HG03575 (cell line): ENCODE results near the gene CHST8.
"Not testable (repeated sequence)": the region's sequence is repeated elsewhere in the genome, so short reads cannot be mapped to it uniquely, and the experiment has no call there.

ENCODE experiments used
- ATAC-seq: cut with Tn5 transposase; IDR thresholded peaks from one replicate; pipeline ENCODE4 v1.9.1; 2021; ENCODE audit not compliant: unreplicated experiment, insufficient number of reproducible peaks, low FRiP score; ENCODE audit errors: extremely low read depth

CHST8 gene

GRCh38 chr19:33811736-33812387 lies 190.1 kb downstream of the CHST8 start:
- ATAC-seq, result no peak

DNA sequence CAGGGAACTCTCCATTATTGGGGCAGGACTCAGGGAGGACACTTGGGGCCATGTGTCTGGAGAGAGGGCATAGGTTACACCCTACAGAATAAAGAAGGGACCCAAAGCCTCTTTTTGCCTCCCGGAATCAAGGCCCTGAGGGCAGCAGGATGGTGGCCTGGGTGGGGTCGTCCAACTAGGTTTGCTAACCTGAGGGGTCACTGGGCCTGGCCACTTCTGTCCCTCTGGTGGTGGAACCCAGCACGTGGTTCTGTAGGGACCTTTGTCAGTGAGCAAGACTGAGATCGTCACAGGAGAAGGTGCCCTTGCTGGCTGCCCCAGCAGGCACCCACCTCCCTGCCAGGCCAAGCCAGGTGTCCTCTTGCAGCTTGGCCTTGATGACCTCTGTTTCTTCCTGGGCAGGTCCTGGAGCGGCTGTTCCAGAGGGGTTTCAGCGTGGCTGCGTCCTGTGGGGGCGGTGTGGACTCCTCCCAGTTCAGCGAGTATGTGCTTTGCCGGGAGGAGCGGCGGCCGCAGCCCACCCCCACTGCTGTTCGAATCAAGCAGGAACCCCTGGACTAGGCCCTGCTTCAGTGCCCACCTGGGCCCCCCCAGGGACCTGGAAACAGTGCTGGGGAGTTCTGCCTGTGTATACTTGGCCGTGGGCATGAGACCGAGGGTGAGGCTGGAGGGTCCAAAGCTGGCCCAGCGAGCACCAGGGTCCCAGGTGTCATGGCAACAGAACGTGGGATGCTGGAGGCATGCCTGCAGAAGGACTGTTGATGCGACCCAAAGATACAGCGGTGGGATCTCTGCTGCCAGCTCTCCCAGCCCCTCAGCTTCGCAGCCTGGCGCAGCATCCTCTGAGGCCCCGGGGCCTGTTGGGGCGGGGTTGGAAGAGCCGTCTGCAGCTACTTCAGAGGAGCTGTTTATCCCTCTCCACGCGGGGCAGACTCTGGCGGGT lies 190.9 kb downstream of the CHST8 start:
- ATAC-seq, result no peak

GRCh38 chr19:33813391-33814101 lies 191.8 kb downstream of the CHST8 start:
- no peak for ATAC-seq

DNA sequence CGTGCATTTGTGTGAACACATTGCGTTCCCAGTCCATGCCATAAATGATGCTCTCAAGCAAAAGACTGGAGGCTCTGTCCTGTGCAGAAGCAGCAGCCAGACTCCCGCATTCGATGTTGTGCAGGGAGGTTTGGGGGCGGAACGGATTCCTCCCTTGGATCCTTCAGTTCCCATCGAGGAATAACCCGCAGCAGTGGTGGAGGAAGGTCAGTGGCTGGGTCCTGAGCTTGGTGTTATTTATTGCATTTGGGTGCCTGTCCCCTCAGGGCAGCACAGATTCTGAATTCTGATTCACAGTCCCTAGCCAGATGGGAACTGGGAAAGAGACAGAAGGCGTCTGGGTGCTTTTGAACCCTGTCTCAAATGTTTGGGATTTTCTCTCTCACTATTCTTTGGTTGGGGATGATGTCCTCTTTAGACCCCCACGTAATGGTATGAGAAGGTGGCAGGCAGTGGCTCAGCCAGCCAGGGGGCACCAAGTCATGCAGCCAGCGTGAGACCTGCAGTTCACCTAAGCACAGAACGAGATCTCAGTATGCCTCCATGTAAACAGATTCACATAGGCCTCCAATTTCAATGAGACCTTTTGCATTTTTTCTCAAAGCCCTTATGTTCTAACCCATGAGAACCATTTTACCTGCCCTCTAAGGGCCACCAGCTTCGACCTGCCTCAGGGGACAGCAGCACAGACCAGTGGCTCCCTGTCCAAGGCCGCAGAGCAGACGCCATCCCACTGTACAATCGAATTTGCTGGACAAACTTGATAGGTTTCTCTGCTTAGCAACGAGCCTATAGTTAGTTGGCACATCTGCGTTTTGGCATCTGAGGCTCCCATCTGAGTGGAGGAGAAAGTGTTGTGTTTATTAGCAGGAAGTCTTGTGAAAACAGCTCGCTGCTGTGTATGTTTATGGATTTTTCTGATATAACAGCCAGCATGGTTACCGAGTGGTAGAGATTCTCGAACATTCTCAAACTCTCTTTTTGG lies 192.7 kb downstream of the CHST8 start:
- ATAC-seq, result no peak

GRCh38 chr19:33815380-33816340 lies 193.9 kb downstream of the CHST8 start:
- ATAC-seq, result no peak

DNA sequence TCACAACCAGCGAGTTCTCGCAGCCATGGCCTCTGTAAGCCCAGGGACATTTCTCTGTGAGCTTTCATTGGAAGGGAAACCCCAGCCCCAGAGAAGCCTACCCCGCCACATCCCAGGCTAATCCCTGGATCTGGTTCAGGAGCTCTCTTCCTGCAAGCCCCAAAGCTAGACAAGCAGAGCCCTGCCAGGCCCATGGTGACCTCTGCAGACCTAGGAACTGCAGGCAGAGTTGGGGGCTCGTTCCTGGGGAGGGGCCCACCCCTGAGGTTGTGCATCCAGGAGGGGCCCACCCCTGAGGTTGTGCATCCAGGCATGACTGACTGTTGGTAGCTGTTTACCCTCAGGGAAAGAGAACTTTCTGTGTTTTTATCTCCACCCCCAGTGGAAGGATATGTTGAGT lies 196.7 kb downstream of the CHST8 start:
- ATAC-seq, result no peak

DNA sequence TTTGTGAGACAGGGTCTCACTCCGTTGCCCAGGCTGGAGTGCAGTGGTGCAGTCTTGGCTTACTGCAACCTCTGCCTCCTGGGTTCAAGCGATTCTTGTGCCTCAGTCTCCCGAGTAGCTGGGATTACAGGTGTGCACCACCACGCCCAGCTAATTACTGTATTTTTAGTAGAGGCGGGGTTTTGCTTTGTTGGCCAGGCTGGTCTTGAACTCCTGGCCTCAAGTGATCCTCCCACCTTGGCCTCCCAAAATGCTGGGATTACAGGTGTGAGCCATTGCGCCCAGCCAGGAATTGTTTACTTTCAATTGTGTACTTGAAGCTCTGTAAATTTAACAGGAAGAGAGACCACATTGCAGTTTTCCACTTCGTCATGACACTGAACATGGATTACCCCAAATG lies 197.3 kb downstream of the CHST8 start:
- not testable (repeated sequence) for ATAC-seq

- ATAC-seq, result no peak
These were observed 197.7 kb downstream of the CHST8 start for GRCh38 chr19:33819506-33819879.

DNA sequence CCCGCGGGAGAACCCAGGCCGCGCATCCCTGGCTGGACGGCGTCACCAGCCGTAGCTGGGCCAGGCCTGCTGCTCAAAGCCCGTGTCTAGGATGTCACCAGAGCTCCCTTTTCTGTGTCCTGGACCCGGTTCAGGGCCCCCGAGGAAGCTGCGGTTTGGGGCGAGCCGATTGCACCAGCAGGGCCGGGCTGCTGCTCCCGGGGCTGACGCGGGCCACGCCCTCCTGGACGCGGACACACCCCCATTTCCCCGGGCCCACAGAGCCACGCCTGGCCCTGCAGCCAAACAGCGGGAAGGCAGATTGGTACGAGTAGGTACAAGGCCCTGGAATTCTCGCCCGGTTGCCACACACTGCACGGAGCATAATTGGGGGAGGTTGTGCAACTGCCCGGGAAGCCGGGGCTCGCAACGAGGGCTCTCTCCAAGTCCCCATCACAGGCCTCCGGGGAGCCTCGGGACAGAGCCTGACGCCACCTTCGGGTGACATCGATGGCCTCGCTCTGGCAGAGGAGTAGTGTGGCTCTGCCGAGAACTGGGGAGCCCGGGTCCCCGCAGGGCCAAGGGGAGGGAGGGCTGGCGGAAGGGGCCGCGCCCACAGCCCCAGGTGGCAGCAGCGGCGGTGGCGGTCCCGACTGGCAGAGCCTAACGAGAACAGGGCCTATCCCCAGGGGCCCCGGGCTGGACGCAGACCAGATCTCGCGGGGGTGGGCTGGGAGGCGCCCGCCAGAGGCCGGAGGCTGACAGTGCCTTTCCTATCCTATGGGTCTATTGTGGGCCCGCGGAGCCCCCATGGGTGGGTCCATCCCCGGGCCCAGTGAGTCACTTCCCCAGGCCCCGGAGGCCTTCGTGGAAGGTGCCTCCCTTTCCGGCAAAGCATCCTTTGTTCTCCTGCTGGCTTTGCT lies 198.4 kb downstream of the CHST8 start:
- no peak for ATAC-seq

DNA sequence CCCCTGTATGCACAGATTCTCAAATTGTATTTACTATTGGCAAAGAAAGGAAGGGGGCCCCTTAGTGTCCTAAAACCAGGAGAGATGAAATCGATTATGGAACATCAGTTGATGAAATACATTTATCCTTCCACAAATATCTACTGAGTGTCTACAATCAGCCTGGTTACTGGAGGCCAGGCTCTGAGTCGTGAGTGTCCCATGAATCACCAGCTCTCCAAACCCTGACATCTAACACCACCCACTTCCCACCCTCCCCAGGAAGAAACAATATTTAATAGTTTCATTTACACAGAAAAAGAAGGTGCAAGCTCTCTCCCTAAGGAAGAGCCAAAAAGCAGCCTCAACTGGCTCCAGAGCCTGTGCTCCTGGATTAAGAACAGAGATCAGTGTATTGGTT lies 200.1 kb downstream of the CHST8 start:
- no peak for ATAC-seq
